Hematopoietic multipotent progenitor cell treated with erythropoietin and hydrocortisone succinate and interleukin-3 and kit ligand, for 17 days (in vitro differentiated cells): ENCODE measurements around the gene CHST11.
A peak's percentile ranks its signal among the peaks of the same experiment; 100 is the strongest.
"Not testable (repeated sequence)": the region's sequence is repeated elsewhere in the genome, so short reads cannot be mapped to it uniquely, and the experiment has no call there.

ENCODE experiments used
- DNase-seq: peaks from one replicate; pipeline ENCODE4 v3.0.0-alpha.2; 2015; ENCODE audit warnings: low spot score

CHST11 gene

DNA sequence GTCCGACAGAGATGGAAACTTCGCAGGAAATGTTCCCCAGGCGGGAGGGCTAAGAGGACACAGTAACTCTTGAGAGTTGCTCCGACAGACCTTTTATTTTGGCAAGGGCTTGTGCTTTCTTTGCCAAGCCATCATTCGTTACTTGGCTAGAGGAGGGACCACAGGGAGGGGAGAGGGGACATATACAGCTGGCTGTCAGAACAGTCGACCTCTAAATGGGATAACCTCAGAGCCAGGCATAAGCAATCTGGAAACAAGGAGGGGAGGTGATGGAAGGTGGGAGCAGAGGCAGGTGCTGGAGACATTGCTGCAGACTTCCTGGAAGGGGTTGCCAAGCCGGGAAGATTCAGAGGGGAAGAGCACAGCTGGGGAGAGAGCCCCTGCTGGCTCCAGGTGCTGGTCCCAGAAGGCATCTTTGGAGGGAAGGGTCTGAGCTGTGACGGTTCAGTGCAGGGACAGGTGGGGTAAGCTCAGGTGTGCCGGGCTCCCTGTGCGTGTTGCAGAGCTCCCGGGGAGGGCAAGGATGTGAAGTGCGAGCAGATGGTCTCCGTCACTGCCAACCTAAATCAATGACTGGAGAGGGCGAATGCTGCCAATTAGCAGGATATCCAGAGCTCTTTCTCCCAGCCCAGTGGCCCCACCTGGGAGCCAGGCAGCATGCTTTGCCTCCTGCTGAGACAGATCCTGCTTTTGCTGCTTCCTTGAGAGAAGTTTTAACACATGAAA lies 50.1 kb downstream of the CHST11 start:
- no peak for DNase-seq

DNA sequence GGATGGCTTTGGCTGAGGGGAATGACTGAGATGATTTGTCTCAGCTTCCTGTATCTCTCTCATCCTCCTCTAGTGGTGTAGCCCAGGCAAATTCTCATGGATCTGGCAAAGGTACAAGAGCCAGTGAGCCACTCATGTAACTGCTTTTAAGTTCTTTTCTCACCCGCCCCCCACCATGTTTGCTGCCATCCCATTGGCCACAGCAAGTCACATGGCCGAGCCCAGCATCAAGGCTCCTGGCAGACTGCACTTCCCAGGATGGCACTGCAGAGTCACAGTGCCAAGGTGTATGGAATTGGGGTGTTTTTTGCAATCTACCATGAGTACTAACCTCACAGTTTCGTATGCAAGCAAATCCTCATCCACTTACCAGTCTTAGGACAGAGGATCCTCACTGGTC lies 50.9 kb downstream of the CHST11 start:
- DNase-seq = no peak

DNA sequence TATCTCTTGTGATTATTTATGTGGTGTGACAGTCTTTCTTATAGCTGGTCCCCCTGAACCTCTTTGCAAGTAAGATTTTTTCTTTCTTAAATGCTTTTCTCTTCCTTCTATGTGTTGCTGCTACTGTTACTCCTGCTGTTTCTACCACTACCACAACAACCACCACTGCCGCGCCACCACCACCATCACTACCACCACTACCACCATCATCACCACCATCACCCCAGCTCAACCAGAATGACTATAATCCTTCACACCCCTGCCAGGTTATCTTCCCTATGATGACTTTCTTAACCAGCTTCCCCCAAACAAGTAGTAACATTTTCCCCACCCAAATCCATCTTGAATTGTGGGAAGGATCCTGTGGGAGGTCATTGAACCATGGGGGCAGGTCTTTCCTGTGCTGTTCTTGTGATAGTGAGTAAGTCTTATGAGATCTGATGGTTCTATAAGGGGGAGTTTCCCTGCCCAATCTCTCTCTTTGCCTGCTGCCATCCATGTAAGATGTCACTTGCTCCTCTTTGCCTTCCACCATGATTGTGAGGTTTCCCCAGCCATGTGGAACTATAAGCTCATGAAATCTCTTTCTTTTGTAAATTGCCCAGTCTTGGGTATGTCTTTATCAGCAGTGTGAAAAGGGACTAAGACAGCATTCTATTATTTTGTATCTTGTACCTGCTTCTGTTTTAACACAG lies 52.2 kb downstream of the CHST11 start:
- DNase-seq = no peak

DNA sequence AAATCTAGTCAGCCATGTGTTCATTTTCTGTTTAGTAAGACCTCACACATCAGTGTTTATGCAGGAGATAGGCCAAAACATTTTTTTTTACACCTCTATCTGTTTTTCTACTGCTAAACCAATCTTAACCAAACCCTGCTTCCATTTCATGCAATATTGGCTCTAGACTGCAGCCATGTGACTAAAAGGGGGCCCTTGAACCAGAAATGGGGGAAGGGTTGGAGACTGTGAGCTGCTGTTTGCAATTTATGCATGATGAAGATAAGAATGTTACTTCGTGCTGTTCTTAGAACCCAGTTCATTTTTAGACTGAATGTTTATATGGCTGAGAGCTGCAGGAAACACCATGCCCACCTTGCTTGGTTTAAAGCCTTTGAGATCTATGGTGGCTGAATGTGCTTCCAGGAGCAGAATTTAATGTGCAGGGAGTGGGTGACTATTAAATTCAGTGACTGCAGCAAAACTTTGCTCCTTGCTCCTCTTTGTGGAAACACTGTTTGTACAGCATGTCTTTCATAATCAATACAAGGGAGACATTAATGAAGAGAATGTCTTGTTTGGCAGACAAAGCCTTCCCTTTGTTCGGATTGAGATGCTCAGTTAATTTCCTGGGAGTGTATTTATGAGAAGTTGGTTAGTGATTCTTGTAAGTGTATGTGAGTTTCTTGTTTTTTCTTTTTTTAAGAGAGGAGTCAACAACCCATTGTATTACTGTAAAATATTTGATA lies 53.6 kb downstream of the CHST11 start:
- DNase-seq = peak; percentile 66

DNA sequence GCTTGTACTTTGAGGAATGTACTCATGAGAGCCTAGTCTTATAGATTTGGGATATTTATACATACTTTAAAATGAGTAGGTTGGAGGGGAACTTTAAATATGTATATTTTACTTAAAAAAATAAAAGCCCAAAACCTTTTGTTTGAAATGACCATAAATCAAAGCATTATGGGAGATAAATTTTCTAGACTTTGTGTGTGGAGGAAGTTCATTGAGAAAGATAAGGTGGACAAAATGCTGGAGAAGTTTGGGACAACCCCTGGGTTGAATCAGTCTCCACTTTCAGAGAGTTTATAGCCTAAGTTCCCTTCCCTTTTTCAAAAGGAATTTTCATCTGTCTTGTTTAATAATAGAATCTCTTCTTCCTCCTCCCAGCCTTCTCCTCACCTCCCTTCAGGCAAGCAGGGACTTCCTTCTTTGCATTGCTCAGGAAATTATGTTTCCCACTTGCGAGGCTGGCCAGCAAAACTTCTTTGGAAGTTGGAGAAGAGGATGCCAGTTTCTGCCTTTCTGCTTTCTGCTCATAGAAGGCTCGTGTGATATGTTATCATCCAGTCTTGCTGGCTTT lies 54.2 kb downstream of the CHST11 start:
- DNase-seq = no peak

DNA sequence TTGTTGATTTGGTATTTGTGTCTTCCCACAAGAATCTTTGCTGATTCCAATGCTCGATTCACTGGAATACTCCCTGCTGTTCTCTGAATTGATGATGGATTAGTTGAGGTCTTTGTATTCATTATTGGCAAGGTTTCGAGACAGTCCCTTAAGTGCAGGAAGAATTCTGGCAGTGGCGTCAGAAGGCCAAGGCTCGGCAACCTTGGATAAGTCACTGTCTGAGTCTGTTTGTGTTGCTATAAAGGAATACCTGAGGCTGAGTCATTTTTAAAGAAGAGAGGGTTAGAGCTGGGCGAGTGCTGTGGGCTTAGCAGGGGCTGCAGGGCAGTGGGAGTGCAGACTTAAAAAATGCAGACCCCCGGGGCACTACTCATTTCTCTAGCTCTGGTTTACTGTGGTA lies 56.9 kb downstream of the CHST11 start:
- no peak for DNase-seq

DNA sequence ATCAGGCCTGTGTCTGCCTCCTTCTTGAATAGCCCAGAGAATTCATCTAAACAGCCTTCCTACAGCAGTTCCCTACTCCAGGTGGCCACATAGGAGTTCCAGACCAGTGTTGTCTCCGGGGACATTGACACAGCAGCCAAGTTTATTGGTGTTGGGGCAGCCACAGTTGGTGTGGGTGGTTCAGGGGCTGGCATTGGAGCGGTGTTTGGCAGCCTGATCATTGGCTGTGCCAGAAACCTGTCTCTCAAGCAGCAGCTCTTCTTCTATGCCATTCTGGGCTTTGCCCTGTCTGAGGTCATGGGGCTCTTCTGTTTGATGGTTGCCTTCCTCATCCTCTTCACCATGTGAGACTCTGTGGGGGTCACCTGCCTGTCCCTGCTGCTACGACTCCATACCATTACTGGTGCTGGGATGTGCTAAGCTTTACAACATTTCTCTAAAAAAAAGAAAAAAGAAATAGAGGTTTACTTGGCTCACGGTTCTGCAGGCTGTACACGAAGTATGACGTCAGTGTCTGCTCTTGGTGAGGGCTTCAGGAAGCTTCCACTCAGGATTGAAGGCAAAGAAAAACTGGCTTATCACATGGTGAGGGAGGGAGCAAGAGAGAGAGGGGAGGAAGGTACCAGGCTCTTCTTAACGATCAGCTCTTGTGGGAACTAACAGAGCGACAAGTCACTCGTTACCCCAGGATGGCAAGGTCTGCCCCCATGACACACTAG lies 57.5 kb downstream of the CHST11 start:
- DNase-seq = no peak

DNA sequence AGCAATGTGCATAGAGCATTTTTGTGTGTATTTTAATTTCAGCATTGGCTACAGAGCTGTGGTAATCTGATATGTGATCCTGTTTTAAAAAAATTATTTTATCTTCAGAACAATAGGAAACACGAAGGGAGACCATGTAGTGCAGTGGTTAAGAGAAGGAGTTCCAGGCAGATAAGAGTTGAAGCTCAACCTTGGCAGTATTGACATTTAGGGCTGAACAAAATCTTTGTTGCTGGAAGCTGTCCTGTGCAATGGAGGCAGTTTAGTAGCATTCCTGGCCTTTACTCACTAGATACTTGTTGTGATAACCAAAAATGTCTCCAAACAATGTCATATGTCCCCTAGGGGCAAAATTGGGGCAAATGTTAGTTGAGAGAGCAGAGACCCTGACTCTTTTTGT lies 59.2 kb downstream of the CHST11 start:
- DNase-seq = no peak

DNA sequence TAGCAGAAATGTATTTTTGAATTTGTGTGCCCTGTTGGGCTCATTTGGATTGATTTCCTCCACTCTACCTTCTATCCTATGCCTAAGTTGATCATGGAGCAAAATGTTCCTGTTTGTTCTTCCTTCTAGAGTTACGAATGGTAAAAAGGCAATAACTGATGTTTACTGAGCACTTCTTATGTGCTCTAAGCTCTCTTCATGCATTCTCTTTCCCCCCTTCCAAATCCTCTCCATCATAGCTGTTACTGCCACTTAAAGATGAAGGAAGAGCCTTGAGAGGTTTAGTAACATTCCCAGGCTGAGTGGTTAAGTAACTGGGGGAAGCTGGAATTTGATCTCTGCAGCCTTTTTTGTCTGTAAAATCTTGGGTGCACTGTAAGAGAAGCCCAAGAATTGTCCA lies 60.1 kb downstream of the CHST11 start:
- DNase-seq = no peak

DNA sequence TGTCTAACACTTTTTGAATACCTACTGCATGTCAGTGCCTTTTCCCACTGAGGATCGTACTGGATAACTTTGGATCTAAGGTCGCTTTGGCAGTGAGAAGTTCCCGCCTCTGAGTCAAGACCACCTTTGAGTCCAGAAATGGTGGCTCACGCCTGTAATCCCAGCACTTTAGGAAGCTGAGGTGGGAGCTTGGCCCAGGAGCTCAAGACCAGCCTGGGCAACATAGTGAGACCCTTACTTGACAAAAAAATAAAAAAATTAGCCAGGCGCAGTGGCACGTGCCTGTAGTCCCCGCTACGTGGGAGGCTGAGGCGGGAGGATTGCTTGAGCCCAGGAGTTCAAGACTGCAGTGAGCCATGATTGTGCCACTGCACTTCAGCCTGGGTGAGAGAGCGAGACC lies 61.1 kb downstream of the CHST11 start:
- DNase-seq = no peak

DNA sequence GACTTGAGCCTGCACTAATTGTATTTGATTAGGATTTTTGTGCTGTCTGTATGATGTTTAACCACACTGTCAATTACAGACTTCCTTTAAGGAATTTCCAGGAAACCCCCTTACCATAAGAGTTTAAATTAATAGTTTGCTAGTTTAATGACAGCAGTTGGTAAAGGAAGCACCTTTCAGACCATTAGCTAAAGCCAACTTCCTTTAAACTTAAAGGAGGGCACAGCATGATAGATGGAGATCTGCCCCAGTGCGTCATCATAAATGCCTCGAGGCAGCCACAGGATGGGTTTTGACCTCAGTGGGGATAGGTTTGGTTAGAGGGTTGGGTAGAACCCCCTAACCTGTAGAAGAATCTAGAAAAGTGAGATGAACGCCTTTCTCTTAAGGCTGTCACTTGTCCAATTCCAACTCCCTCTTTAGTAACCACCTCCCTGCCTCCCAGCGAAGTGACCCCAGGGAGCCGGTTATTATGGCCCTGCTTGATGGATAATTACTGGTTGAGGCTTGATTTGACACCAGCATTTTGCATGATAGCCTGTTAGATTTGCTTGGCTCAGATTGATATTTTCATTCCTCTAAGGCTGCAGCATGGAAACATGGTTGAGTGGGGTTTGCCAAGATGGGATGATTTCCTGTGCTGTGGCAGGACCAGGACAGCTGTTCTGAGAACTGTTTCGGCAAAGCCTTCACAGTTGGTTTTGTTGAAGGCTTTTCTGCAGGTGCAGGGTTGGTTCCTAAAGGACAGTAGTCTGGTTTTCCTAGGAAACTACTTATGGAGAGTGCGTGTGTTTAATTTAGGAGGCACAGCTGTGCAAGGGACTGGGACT lies 62.7 kb downstream of the CHST11 start:
- DNase-seq = no peak

DNA sequence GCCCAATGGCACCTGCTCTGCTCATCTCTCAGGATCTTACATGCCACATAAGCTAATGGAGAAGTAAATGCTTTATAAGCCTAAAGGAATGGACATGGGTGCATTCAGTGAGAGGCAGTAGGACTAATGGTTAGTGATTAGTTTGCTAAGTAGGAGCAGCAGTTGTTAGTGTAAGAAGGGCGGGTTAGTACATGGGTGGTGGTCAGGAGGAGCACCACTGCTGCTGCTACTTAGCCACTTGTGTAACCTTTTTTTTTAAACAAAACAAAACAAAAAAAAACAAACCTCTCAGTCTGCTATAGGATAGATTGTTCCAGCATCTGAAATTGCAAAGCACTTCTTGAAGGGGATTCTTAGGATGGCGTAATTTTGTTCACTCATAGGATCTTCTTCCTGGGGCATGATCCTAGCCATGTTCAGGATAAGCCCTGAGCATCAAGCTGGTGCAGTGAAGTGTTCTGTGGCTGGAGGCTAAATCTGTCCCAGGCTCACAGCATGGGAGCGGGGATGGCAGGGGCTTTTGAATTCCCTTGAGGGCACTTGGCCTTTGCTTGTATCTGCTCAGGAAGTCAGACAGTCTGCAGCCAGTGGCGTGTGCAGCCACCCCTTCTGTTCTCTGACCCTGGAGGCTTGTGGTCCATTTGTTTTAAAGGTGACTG lies 63.6 kb downstream of the CHST11 start:
- DNase-seq = no peak

DNA sequence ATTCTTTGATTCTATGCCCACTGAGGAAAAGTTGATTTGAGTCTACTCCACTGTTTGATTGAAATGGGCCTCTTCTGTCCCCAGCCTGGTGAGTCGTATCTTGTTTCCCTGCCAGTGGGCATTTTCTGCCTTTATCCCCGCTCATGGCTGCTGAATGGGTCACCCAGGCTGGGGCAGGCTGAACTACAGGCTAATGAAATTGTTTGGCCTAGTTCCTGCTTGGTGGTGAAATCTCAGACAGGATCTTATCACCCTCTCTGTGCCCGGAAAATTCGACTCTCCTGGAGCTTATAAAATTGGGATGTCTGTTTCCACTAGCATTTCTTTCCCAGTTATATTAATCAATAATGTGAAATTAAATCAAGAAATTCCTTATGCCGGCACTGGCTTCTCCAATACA lies 65.0 kb downstream of the CHST11 start:
- DNase-seq = no peak

DNA sequence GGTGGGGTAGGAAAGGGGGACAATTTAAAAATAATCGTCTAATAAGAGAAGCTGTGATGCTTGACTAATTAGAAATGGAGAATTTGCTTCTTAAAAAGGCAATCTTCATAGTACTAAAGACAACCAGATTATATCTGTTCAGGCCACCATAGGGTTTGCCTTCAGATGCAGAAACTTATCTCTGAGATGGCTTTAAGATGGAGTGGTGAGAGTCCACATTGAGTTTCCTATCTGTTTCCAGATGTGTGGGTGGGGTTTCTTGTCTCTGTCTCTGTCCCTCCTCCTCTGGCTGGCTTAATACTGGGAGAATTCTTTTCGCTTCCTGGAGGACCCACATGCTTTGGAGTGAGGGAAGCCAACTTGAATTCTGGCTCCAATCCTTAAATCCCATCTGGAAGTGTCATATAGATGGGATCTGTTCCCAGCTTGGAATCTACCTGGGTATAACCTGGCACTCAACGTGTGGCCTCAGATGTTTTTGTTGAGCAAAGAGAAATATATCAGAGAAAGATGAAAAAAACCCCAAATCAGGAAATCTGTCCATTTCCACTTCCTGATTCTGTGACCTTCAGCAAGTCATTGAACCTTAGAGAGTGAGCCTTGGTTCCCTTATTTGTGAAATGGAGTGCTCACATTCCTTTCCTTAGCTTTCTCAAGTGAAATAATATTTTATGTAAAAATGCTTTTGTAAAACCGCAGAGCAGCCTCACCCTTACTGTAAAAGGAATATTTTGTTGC lies 66.4 kb downstream of the CHST11 start:
- no peak for DNase-seq

DNA sequence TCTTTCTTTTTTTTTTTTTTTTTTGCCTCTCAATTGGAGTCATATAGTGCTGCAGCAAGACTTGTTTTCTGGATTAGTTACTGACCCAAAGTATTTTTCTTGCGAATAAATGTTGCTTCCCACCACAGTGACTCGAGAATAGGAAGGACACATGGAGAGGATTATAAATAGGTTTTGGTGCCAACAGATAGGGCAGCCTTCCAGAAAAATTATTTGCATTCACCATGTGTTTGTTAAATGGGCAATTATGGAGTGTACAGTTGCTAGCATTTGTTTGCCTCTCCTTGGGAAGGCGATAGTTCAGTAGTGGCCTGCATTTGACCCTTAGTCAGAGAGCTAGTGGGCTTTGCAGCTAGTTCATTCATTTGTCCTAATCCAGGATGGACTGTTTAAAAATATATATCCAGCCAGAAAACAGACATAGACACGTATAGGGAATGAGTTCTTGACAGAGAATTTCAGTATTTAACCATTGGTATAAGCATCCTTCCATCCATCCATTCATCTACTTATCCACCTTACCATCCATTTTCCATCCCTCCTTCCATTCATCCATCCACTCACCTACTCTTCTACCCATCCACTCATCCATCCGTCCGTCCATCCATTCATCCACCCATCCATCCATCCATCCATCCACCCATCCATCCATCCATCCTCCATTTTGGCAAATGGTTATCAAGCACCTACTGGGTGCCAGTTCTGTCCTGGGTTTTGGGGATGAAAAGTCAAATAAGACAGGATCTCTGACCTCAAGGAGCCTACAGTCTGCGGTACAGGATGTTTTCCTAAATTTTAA lies 67.5 kb downstream of the CHST11 start:
- peak; percentile 28 for DNase-seq

DNA sequence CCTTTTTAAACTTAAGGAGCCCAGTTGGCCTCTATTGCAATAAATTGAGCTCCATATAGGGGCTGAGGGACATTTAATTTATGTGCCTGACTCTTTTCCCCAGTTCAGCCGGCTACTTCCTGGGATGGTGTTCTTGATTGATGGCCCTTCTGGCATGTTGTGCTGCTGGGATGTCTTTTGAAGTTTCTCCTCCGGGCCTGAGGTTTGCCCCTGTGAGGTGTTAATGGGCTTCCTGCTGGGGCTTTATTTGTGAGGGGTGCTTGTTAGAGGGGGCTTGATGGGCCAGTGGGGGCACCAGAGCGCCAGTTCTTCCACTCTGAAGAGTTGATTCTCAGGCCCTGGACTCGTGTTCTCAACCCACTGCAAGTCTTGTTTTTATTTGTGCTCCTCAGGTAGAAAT lies 69.6 kb downstream of the CHST11 start:
- DNase-seq = no peak

DNA sequence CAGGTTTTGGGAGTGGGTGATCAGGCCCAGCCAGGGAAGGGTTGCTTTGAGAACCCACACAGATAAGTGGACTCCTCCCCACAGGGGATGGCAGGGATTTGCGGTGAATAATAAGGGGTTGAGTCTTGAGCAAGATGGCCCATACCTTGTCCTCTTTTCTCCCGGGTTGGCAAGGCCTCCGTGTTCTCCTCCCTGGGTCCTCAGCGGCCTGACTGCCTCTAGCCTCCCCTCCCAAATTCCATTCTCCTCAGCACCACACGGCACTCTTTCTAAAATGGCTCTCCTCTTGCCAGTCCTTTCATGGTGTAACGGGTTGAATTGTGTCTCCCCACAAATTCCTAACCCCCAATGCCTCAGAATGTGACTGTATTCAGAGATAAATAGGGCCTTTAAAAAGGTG lies 70.0 kb downstream of the CHST11 start:
- DNase-seq = no peak

DNA sequence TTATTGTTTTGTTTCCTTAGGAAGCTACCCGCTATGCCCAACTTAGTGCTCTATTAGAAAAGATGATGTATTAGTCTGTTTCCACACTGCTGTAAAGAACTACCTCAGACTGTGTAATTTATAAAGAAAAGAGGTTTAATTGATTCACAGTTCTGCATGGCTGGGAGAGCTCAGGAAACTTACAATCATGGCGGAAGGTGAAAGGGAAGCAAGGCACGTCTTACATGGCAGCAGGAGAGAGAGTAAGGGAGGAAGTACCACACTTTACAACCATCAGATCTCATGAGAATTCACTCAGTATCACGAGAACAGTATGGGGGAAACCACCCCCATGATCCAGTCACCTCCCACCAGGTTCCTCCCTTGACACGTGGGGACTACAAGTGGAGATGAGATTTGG lies 70.9 kb downstream of the CHST11 start:
- not testable (repeated sequence) for DNase-seq
